ENCODE data around the gene GOLGA8S.
"Not testable (repeated sequence)": the region's sequence is repeated elsewhere in the genome, so short reads cannot be mapped to it uniquely, and the experiment has no call there.

The GOLGA8S gene
- 0 to 0.11 (median 0) reads per million in 9 experiments for total RNA-seq

- H3K27ac Mint-ChIP-seq; ATAC-seq (replicated peaks); H3K36me3 Mint-ChIP-seq (ENCODE audit: insufficient read depth); H3K4me3 Mint-ChIP-seq; H3K4me1 Mint-ChIP-seq (ENCODE audit: low read depth in 2 of 2); DNase-seq; H3K27me3 Mint-ChIP-seq; H3K9me3 Mint-ChIP-seq: not testable (repeated sequence)
Observed at GRCh38 chr15:23354448-23354847, at the start of gene GOLGA8S. Gene GOLGA8S (plus strand): TSS chr15:23354748. CDS start chr15:23354810, 62 bp downstream.

- Mint-ChIP-seq H3K4me1 (ENCODE audit: low read depth in 2 of 2) (peaks cover 32 to 33% of the 10 kb centered on the region in 2 donors), H3K36me3 (ENCODE audit: insufficient read depth) (peaks cover 17% of the 10 kb centered on the region), H3K4me3 (peak overlapping the region; percentile 90 to 91), H3K27ac (peak overlapping the region; percentile 85 to 93)
- not testable (repeated sequence) for H3K27me3 Mint-ChIP-seq; DNase-seq; ATAC-seq (replicated peaks); H3K9me3 Mint-ChIP-seq
Observed at GRCh38 chr15:23304805-23305204, 49.7 kb upstream of the GOLGA8S start.

GRCh38 chr15:23305921-23306320 is 48.6 kb upstream of the GOLGA8S start:
- H3K27ac Mint-ChIP-seq = peak overlapping the region; percentile 85 to 93
- ATAC-seq (replicated peaks); H3K9me3 Mint-ChIP-seq; DNase-seq; H3K27me3 Mint-ChIP-seq: not testable (repeated sequence)
- H3K4me3 Mint-ChIP-seq = peak overlapping the region; percentile 14 to 90
- H3K4me1 Mint-ChIP-seq (ENCODE audit: low read depth in 2 of 2) = peaks cover 32 to 33% of the 10 kb centered on the region in 2 donors
- peaks cover 27% of the 10 kb centered on the region for H3K36me3 Mint-ChIP-seq (ENCODE audit: insufficient read depth)

GRCh38 chr15:23311233-23311632 is 43.3 kb upstream of the GOLGA8S start:
- not testable (repeated sequence) for H3K9me3 Mint-ChIP-seq; H3K27me3 Mint-ChIP-seq; H3K27ac Mint-ChIP-seq; ATAC-seq (replicated peaks); DNase-seq; H3K4me3 Mint-ChIP-seq
- peaks cover 13 to 15% of the 10 kb centered on the region in 2 donors for H3K4me1 Mint-ChIP-seq (ENCODE audit: low read depth in 2 of 2)
- H3K36me3 Mint-ChIP-seq (ENCODE audit: insufficient read depth) = peaks cover 32% of the 10 kb centered on the region

- DNase-seq; ATAC-seq (replicated peaks); H3K9me3 Mint-ChIP-seq; H3K4me1 Mint-ChIP-seq (ENCODE audit: low read depth in 2 of 2); H3K27me3 Mint-ChIP-seq; H3K27ac Mint-ChIP-seq; H3K36me3 Mint-ChIP-seq (ENCODE audit: insufficient read depth); H3K4me3 Mint-ChIP-seq: not testable (repeated sequence)
Observed at GRCh38 chr15:23334096-23334495, 20.5 kb upstream of the GOLGA8S start, which contains the start of gene GOLGA6L26. Gene GOLGA6L26 (minus strand): TSS chr15:23334196. CDS start chr15:23334135, 61 bp downstream.

- H3K36me3 Mint-ChIP-seq (ENCODE audit: insufficient read depth); H3K4me3 Mint-ChIP-seq; H3K4me1 Mint-ChIP-seq (ENCODE audit: low read depth in 2 of 2); H3K27me3 Mint-ChIP-seq; ATAC-seq (replicated peaks); H3K27ac Mint-ChIP-seq; DNase-seq; H3K9me3 Mint-ChIP-seq: not testable (repeated sequence)
Observed at GRCh38 chr15:23362622-23363021, 8.1 kb downstream of the GOLGA8S start.

GRCh38 chr15:23364261-23364660 is 9.7 kb downstream of the GOLGA8S start:
- H3K9me3 Mint-ChIP-seq; H3K36me3 Mint-ChIP-seq (ENCODE audit: insufficient read depth); H3K4me1 Mint-ChIP-seq (ENCODE audit: low read depth in 2 of 2); H3K4me3 Mint-ChIP-seq; H3K27me3 Mint-ChIP-seq; DNase-seq; ATAC-seq (replicated peaks); H3K27ac Mint-ChIP-seq: not testable (repeated sequence)

- H3K27me3 Mint-ChIP-seq = peaks cover 0 to 6% of the 10 kb centered on the region in 2 donors
- no peak overlapping the region for H3K4me3 Mint-ChIP-seq
- ATAC-seq (replicated peaks) (no peak), DNase-seq (no peak)
- H3K27ac Mint-ChIP-seq = no peak overlapping the region
- H3K4me1 Mint-ChIP-seq (ENCODE audit: low read depth in 2 of 2) = no peaks in the 10 kb centered on the region
- H3K36me3 Mint-ChIP-seq (ENCODE audit: insufficient read depth) = peaks cover 3% of the 10 kb centered on the region
- no peaks in the 10 kb centered on the region for H3K9me3 Mint-ChIP-seq
Observed at GRCh38 chr15:23370578-23370977, 16.0 kb downstream of the GOLGA8S start.

GRCh38 chr15:23371134-23371533 is 16.6 kb downstream of the GOLGA8S start:
- not testable (repeated sequence) for H3K9me3 Mint-ChIP-seq; H3K27me3 Mint-ChIP-seq; DNase-seq; H3K27ac Mint-ChIP-seq; ATAC-seq (replicated peaks); H3K4me1 Mint-ChIP-seq (ENCODE audit: low read depth in 2 of 2); H3K36me3 Mint-ChIP-seq (ENCODE audit: insufficient read depth); H3K4me3 Mint-ChIP-seq

GRCh38 chr15:23371868-23372267 is 17.3 kb downstream of the GOLGA8S start:
- not testable (repeated sequence) for H3K27me3 Mint-ChIP-seq; H3K9me3 Mint-ChIP-seq; H3K27ac Mint-ChIP-seq; H3K4me3 Mint-ChIP-seq; DNase-seq; ATAC-seq (replicated peaks); H3K36me3 Mint-ChIP-seq (ENCODE audit: insufficient read depth); H3K4me1 Mint-ChIP-seq (ENCODE audit: low read depth in 2 of 2)

GRCh38 chr15:23372284-23372683 is 17.7 kb downstream of the GOLGA8S start:
- DNase-seq = no peak
- Mint-ChIP-seq H3K36me3 (ENCODE audit: insufficient read depth) (peaks cover 3% of the 10 kb centered on the region), H3K4me1 (ENCODE audit: low read depth in 2 of 2) (no peaks in the 10 kb centered on the region), H3K9me3 (no peaks in the 10 kb centered on the region), H3K4me3 (no peak overlapping the region), H3K27me3 (peaks cover 0 to 6% of the 10 kb centered on the region in 2 donors), H3K27ac (no peak overlapping the region)
- ATAC-seq (replicated peaks) = no peak

GRCh38 chr15:23372891-23373600 is 18.5 kb downstream of the GOLGA8S start:
- H3K27ac Mint-ChIP-seq; H3K36me3 Mint-ChIP-seq (ENCODE audit: insufficient read depth); ATAC-seq (replicated peaks); H3K27me3 Mint-ChIP-seq; DNase-seq; H3K4me1 Mint-ChIP-seq (ENCODE audit: low read depth in 2 of 2); H3K9me3 Mint-ChIP-seq; H3K4me3 Mint-ChIP-seq: not testable (repeated sequence)

GRCh38 chr15:23374226-23374625 is 19.7 kb downstream of the GOLGA8S start:
- not testable (repeated sequence) for H3K9me3 Mint-ChIP-seq; H3K4me1 Mint-ChIP-seq (ENCODE audit: low read depth in 2 of 2); H3K27me3 Mint-ChIP-seq; ATAC-seq (replicated peaks); H3K4me3 Mint-ChIP-seq; H3K27ac Mint-ChIP-seq; DNase-seq; H3K36me3 Mint-ChIP-seq (ENCODE audit: insufficient read depth)

GRCh38 chr15:23378946-23379345 is 24.4 kb downstream of the GOLGA8S start:
- not testable (repeated sequence) for H3K27me3 Mint-ChIP-seq; DNase-seq; H3K4me1 Mint-ChIP-seq (ENCODE audit: low read depth in 2 of 2); H3K4me3 Mint-ChIP-seq; ATAC-seq (replicated peaks); H3K27ac Mint-ChIP-seq; H3K9me3 Mint-ChIP-seq; H3K36me3 Mint-ChIP-seq (ENCODE audit: insufficient read depth)

Measured in effector memory CD8-positive, alpha-beta T cell (primary cell).